HUES64 (cell line): ENCODE measurements around the gene LDLRAD3. TPM values are rescaled to one million over a fixed set of nuclear protein-coding genes. Genes with fewer than 3 reads are reported as not detected.
"Not testable (repeated sequence)": the region's sequence is repeated elsewhere in the genome, so short reads cannot be mapped to it uniquely, and the experiment has no call there.

Source experiments
- H3K27ac ChIP-seq: 2 replicates; pipeline ENCODE4 v1.7.0; 2013; ENCODE audit warnings: low read depth, low read length, inconsistent platforms
- H3K27me3 ChIP-seq: 2 replicates; pipeline ENCODE4 v1.6.1; 2013; ENCODE audit warnings: mild to moderate bottlenecking, low read length; ENCODE audit not compliant: insufficient read depth
- H3K36me3 ChIP-seq: 2 replicates; pipeline ENCODE4 v1.6.1; 2013; ENCODE audit warnings: mild to moderate bottlenecking, low read length; ENCODE audit not compliant: insufficient read depth
- H3K4me1 ChIP-seq: 2 replicates; pipeline ENCODE4 v1.6.1; 2013; ENCODE audit warnings: mild to moderate bottlenecking, low read length, moderate library complexity; ENCODE audit not compliant: insufficient read depth
- H3K4me3 ChIP-seq: 2 replicates; pipeline ENCODE4 v1.5.1; 2013; ENCODE audit warnings: mild to moderate bottlenecking, low read length, moderate library complexity
- H3K9ac ChIP-seq: 2 replicates; pipeline ENCODE4 v1.6.1; 2013; ENCODE audit warnings: mild to moderate bottlenecking, low read depth, low read length
- H3K9me3 ChIP-seq: 2 replicates; pipeline ENCODE4 v1.6.1; 2013; ENCODE audit warnings: low read depth, low read length; ENCODE audit not compliant: insufficient read depth
- WGBS: fragments of 150-250, 120-280 bp; methylation state at CpG from one replicate; pipeline ENCODE4 v1.1.7; 2013; ENCODE audit warnings: missing lambda C conversion rate; 5-methylcytosine and 5-hydroxymethylcytosine counted together
- polyA plus RNA-seq, 2 experiments: library from polyadenylated mRNA; stranded (reverse); fragments of 50-300 nt; gene quantifications; one replicate each; pipeline ENCODE4 v1.2.3, GENCODE V29; 2013

Gene LDLRAD3
- polyA plus RNA-seq (2013, experiment 1 of 2): 12.8 TPM
- 15.0 TPM for polyA plus RNA-seq (2013, experiment 2 of 2)

- H3K9me3 ChIP-seq: no peaks in the 10 kb centered on the region
- H3K27me3 ChIP-seq: peaks cover 24% of the 10 kb centered on the region
- WGBS: under 1% methylated on average over 97 of the region's 97 CpGs
- H3K9ac ChIP-seq: peak within 1 kb of the TSS; percentile 89
- H3K4me3 ChIP-seq: peak within 1 kb of the TSS; percentile 88
- H3K4me1 ChIP-seq: peaks cover 32% of the 10 kb centered on the region
- H3K36me3 ChIP-seq: no peaks in the 10 kb centered on the region
- peak within 1 kb of the TSS; percentile 71 for H3K27ac ChIP-seq
Measured at GRCh38 chr11:35943713-35944502, at the start of gene LDLRAD3. Gene LDLRAD3 (plus strand): TSS chr11:35944062. CDS start chr11:35944099, 37 bp downstream.

- Histone ChIP-seq H3K4me3 (no peak overlapping the region), H3K4me1 (no peaks in the 10 kb centered on the region; the same call in 1 of the 2 replicates), H3K9ac (no peak overlapping the region), H3K27ac (no peak overlapping the region), H3K27me3 (no peaks in the 10 kb centered on the region), H3K36me3 (no peaks in the 10 kb centered on the region), H3K9me3 (peaks cover 22% of the 10 kb centered on the region)
- WGBS: 94% methylated on average over 4 of the region's 4 CpGs
Measured at GRCh38 chr11:35897019-35897418, 46.8 kb upstream of the LDLRAD3 start.

GRCh38 chr11:35902961-35903360 is 40.9 kb upstream of the LDLRAD3 start:
- no peak overlapping the region for H3K9ac ChIP-seq
- H3K27ac ChIP-seq: no peak overlapping the region
- H3K9me3 ChIP-seq: peaks cover 37% of the 10 kb centered on the region
- H3K4me3 ChIP-seq: no peak overlapping the region
- no peaks in the 10 kb centered on the region for H3K4me1 ChIP-seq
- no peaks in the 10 kb centered on the region for H3K27me3 ChIP-seq
- H3K36me3 ChIP-seq: no peaks in the 10 kb centered on the region

GRCh38 chr11:35905646-35906276 is 38.1 kb upstream of the LDLRAD3 start:
- Histone ChIP-seq H3K27ac (no peak overlapping the region), H3K27me3 (no peaks in the 10 kb centered on the region), H3K36me3 (no peaks in the 10 kb centered on the region), H3K9me3 (peaks cover 25% of the 10 kb centered on the region), H3K4me3 (no peak overlapping the region), H3K9ac (no peak overlapping the region), H3K4me1 (no peaks in the 10 kb centered on the region)
- 84% methylated on average over 3 of the region's 3 CpGs for WGBS

GRCh38 chr11:35906277-35906661 is 37.6 kb upstream of the LDLRAD3 start:
- 95% methylated on average over 2 of the region's 2 CpGs for WGBS
- H3K36me3 ChIP-seq: no peaks in the 10 kb centered on the region
- H3K9me3 ChIP-seq: peaks cover 20% of the 10 kb centered on the region
- H3K4me3 ChIP-seq: no peak overlapping the region
- H3K27me3 ChIP-seq: no peaks in the 10 kb centered on the region
- H3K27ac ChIP-seq: no peak overlapping the region
- H3K9ac ChIP-seq: no peak overlapping the region
- no peaks in the 10 kb centered on the region for H3K4me1 ChIP-seq

GRCh38 chr11:35906681-35907080 is 37.2 kb upstream of the LDLRAD3 start:
- H3K9ac ChIP-seq: no peak overlapping the region
- WGBS: 60% methylated on average over 3 of the region's 3 CpGs
- H3K4me1 ChIP-seq: no peaks in the 10 kb centered on the region
- H3K36me3 ChIP-seq: no peaks in the 10 kb centered on the region
- no peak overlapping the region for H3K27ac ChIP-seq
- H3K27me3 ChIP-seq: no peaks in the 10 kb centered on the region
- H3K4me3 ChIP-seq: no peak overlapping the region
- H3K9me3 ChIP-seq: peaks cover 18% of the 10 kb centered on the region

- Histone ChIP-seq H3K36me3 (no peaks in the 10 kb centered on the region), H3K4me1 (no peaks in the 10 kb centered on the region), H3K27ac (no peak overlapping the region), H3K4me3 (no peak overlapping the region), H3K9me3 (peaks cover 7% of the 10 kb centered on the region), H3K9ac (no peak overlapping the region), H3K27me3 (no peaks in the 10 kb centered on the region)
- WGBS: 60% methylated on average over 3 of the region's 4 CpGs
Measured at GRCh38 chr11:35907648-35908431, 36.0 kb upstream of the LDLRAD3 start.

- WGBS: 96% methylated on average over 5 of the region's 5 CpGs
- not testable (repeated sequence) for H3K9ac ChIP-seq, H3K36me3 ChIP-seq, H3K4me3 ChIP-seq, H3K4me1 ChIP-seq, H3K27me3 ChIP-seq, H3K9me3 ChIP-seq, H3K27ac ChIP-seq
Measured at GRCh38 chr11:35908432-35908771, 35.5 kb upstream of the LDLRAD3 start.

- no peak overlapping the region for H3K9ac ChIP-seq
- H3K27me3 ChIP-seq: no peaks in the 10 kb centered on the region
- H3K4me1 ChIP-seq: no peaks in the 10 kb centered on the region
- 84% methylated on average over 3 of the region's 3 CpGs for WGBS
- H3K27ac ChIP-seq: no peak overlapping the region
- no peaks in the 10 kb centered on the region for H3K9me3 ChIP-seq
- no peak overlapping the region for H3K4me3 ChIP-seq
- no peaks in the 10 kb centered on the region for H3K36me3 ChIP-seq
Measured at GRCh38 chr11:35909511-35910265, 34.2 kb upstream of the LDLRAD3 start.

GRCh38 chr11:35911013-35911412 is 32.8 kb upstream of the LDLRAD3 start:
- H3K27ac ChIP-seq: no peak overlapping the region
- no peaks in the 10 kb centered on the region for H3K9me3 ChIP-seq
- 93% methylated on average over 6 of the region's 6 CpGs for WGBS
- no peak overlapping the region for H3K4me3 ChIP-seq
- no peaks in the 10 kb centered on the region for H3K36me3 ChIP-seq
- no peaks in the 10 kb centered on the region for H3K27me3 ChIP-seq
- H3K9ac ChIP-seq: no peak overlapping the region
- no peaks in the 10 kb centered on the region for H3K4me1 ChIP-seq
